DMS114 treated with DMSO at 0.1 percent for 48 hours (cell line): ENCODE data around the gene ALX3.
"Not testable (repeated sequence)": the region's sequence is repeated elsewhere in the genome, so short reads cannot be mapped to it uniquely, and the experiment has no call there.

ENCODE experiments used
- DNase-seq: peaks from one replicate; lab custom pipeline; 2025; ENCODE audit not compliant: unreplicated experiment; lab: John Stamatoyannopoulos, UW

The ALX3 gene

DNA sequence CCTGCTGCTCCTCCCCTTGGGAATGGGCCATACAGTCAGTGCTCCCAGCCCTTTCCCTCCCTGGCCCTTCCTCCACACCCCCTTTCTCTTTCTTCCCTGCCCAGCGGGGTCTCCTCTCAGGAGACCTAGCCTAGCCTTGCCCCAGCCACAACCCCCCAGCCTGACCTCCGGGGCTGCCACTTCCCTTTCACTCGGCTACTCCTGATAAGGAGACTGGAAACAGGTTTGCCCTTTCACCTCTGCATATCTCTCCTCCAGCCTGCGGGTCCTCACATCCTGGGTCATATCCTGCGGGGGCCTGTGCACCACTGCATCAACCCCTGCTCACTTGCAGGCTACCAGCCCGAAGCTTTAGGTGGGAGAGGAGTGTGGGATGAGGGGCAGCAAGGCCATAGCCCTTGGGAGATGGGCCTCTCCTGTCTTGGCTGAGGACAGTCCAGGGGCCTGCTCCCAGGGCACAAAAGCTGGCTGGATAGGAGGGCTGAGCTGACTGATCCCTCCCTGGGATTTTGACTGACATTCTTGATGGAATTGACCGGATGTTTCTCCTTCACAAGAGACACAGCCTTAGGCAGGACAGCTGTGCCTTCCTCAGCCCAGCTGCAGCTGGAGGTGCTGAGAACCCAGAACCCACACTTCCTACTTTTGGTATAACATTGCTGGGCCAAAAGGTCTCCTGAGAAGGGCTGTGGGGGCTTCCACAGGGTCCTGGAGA, 19.2 kb upstream of the ALX3 start:
- DNase-seq = no peak

DNA sequence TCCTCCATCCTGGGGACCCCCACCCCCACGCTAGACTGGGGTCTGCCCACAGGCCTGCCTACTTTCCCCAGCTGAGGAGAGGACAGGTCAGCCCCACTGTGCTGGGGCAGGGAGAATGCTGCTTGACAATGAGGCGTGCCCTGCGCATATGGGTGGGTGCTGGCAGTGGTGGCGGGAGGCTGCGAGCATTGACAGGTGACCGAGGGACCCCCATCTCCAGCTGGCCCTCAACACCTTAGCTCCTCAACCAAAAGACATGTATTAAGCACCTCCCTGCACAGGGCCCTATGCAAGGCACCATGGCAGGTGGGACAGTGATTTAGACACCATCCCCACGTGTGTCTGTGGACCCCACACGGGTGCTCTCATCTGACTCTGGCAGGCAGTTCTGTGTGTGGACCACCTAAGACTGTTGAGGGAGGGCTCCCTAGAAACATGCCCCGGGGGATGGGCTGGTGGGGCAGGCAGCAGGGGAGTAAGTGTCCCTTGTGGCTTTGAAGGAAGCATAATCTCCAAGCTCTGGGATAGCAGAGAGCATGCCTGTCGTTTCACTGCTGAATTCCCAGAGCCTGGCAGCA, 18.4 kb upstream of the ALX3 start:
- DNase-seq = no peak

DNA sequence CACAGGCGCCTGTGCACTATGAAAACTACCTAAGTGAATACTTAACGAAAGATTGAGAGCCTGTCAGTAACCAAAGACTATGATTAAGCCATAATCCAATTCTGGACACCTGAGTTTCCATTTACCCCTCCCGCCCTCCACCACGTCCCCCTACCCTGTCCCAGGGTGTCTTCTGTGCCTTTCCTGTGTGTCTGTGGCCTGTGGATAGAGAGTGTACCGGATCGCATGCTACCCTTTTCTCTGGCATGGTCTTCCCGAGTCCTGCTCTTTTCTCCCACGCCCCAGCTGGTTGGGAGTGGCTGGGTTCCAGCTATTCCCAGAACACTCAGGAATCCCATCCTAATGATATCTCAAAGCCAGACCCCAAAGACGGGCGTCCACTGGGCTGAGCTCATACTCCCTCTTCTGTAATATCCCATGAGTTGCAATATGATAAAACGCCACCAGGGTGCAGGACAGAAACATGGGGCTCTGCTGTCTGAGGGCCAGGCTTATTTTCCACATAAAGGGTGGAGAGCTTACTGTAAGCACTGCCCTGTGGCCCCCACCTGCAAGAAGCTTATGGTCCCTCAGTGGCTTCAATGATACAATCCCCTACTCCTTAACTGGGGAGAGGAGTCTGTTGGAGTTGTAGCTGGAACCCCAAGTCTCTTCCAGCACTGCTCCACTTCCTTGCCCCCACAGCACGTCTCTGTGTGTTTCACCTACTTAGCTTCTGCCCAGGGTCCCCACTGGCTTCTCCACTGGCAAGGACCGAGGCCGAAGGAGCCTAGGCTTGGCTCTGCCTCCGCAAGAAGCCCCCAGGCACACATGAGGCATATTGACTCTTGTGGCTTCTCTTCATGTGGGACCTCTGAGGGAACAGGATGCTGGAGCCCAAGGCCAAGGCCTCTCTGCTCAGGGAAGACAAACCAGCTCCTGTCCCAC, 17.6 kb upstream of the ALX3 start:
- peak; percentile 41 for DNase-seq

DNA sequence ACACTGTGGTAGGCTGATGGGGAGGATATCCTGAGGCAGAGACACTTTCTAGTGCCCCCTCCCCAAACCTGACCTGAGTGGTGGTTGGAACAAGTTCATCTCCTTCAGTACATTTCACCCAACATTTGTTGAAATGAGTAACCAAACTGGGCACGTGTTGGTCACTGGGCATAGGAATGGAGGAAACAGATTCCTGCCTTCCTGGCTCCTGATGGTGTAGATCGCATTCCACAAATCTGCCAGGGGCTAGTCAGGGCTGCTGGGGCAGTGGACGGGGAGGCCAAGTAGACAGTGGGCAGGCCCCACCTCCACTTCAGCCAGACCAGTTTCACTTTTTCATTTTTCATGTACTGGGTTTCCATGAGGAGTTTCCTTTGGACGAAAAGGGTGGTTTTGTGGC, 16.5 kb upstream of the ALX3 start:
- no peak for DNase-seq

DNA sequence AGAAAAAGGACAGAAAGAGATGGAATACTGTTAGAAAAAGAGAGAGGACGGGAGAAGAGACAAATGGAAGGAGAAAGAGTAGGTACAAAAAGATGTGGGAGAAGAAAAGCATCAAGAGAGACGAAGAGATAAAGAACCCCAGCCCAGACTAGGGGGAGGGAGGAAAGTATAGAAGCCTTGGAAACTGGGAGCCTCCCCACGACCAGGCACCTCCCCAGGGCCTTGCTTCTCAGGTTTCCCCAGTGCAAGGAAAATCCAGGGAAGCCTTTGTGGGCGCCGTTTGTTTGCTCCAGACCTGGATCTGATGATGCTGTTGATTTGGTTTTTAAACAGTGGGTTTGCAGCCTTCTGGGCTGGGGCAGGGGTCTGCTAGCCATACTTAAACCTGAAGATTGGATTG, 15.2 kb upstream of the ALX3 start:
- no peak for DNase-seq

DNA sequence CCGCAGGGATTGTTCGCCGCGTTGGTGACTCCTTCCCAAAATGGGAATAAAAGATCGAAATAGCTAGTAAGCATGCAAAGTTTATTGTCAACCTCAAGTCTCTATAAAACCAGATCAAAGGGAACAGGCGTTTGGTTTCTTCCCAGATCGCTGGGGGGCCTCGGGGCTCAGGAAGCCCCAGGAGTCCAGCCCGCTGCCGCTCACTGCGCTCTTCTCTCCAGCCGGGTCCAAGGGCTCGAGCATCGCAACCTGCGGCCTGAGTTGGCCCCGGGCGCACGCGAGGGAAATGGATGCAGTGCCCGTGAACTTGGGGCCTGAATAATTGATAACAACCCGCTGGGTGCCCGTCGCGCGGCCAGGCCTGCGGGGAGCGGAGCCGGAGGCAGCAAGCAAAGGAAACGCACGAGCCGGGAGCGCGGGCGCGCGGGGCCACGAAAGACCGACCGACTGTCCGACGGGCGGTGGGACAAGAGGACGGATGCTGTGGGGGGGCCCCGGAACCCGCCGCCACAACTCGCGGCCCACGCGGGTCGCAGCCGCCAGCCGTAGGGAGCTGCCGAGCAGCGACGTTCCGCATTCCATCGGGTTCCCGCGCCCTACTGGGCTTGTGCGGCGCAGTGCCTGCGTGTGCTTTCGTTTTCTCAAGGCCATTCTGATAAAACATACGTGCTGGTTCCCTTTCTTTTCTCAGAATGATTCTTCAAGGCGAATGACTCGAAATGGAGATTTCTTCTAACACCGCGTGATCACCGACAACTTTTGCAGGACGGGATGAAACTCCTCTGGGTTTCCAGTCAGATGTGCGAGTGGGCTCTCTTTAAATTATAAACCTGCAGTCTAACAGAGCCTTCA, 14.0 kb upstream of the ALX3 start:
- DNase-seq = peak; percentile 20

DNA sequence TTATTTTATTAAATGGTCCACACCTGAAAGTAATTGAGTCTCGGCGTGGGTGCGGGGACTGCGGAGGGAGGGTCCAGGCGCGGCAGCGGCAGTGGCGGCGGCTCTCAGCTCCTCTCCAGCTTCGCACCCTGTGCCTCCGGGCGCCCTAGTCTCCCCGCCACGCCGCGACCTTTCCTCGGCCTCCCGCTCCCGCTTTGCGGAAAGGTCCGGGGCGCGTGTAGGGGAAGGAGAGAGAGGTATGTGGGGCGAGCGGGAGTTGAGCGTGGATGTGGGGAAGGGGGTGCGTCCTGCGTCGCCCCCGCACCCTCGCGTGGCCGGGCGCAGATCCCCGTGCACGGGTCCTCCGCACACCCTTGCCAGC, 13.4 kb upstream of the ALX3 start:
- DNase-seq = no peak

DNA sequence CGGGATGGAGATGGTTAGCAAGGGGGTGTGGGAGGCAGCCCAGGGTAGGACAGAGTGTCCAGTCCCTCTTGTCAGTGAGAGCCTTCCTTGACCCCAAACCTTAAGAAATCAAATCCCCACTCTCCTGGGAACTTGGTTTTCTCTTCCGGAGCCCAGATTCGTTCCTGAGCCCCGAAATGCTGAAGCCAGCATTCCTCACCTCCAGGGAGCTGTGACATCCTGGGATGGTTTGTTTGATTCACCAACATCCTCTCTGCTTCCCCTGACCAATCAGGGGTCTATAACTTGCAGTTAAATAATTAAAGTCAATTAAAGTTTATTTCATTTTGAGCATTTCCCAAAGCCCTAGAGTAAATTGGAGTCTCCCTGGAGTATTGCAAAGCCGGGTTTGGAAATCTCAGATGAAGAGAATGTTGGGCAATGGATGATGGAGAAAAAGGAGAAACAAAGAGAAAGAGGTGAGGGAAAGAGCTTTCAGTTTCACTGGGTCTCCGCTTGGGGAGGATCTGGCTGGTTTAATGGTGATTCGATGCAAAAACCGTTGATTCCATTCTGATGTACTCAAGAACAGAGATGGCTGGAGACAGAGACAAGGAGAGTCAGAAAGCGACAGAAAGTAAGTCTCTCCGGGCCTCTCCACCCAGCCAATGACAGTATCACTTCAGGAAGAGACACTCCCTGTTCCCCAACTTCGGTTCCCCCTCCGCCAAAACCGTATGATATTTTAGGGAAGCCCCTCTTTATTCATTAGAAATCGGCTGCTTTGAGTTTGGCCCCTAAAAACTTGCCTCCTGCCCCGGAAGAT, 12.8 kb upstream of the ALX3 start:
- DNase-seq = no peak

DNA sequence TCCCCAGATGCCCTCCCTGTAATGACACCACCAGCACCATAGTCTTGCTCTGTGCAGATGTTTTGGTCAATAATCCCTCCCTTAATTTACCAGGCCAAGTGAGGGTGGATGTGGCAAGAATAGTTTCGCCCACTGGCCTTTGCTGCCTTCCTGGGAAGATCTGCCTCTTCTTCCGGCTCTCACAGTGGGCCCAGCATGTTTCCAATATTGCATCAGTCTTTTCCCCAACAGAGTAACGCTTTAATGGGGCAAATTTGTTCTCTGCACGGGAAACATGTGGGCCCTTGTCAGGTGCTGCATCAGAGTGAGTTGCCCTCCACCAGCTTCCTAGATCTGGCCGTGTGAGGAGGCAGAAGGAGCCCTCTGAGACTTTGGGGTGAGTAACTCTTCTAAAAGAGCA, 12.0 kb upstream of the ALX3 start:
- DNase-seq = no peak

DNA sequence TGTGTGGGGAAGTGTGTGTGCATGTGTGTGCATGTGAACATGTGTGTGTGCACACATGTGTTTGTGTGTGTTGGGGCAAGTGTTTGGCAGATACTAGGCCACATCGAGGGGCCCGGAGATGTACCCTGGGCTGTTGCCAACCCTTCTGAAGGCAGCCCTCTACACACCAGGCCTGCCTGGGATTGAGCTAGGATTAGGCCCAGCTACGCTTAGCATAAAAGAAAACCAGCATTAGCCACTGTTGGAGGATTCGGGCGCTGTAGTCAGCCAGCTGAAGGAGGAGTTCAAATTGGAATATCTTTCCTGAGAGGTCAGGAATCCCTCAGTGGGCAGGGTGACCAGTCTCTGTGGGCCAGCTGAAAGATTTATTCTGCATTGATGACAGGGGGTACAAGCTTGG, 10.6 kb upstream of the ALX3 start:
- no peak for DNase-seq

DNA sequence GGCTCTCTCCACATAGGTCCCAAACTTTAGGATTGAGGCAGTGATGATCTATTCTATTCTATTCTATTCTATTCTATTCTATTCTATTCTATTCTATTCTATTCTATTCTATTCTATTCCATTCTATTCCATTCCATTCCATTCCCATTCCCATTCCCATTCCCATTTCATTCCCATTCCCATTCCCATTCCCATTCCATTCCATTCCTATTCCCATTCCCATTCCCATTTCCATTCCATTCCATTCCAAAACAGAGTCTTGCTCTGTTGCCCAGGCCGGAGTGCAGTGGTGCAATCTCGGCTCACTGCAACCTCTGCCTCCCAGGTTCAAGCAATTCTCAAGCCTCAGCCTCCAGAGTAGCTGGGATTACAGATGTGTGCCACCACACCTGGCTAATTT, 9.5 kb upstream of the ALX3 start:
- not testable (repeated sequence) for DNase-seq

DNA sequence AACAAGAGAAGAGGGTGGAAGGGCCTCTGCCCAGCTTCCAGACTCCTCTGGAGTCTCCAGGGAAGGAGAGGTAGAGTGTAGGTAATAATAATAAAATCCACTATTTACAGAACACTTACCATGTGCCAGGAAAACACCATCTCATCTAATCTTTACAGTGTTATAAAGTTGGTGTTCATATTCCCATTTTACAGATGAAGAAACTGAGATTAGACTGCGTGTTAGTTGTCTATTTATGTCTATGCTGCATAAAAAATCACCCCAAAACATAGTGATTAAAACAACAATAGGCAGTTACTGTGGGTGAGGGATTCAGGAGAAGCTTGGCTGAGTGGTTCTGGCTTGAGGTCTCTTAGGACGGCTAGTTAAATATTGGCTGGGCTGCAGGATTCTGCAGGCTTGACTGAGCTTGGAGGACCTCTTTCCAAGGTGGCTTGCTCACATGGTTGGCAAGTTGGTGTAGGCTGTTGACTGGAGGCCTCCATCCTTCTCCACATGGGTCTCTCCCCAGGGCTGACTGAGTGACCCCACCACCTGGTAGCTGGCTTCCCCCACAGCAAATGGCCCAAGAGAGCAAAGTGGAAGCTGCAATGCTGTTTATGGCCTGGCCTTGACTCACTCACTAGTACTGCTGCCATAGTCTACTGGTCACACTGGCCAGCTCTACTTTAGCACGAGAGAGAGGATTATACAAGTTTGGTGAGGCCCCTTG, 6.5 kb upstream of the ALX3 start:
- DNase-seq = no peak

DNA sequence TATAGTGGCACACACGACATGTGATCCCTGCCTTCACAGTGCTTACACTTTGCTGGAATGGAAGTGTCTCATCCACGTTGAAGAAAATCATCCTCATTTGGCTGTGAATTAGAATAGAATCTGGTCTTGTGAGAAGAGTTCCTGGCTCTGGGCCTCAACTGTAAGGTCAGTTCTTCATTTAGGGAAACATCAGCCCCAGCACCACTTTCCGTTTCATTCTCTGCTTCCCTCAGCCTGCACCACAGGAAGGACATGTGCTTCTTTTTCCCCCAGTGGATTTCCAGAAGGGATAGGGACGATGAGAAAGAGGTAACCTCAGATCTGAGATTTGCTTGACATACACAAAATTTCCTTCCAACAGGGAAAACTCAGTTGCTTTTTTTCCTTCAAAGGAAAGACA, 3.7 kb upstream of the ALX3 start:
- no peak for DNase-seq

DNA sequence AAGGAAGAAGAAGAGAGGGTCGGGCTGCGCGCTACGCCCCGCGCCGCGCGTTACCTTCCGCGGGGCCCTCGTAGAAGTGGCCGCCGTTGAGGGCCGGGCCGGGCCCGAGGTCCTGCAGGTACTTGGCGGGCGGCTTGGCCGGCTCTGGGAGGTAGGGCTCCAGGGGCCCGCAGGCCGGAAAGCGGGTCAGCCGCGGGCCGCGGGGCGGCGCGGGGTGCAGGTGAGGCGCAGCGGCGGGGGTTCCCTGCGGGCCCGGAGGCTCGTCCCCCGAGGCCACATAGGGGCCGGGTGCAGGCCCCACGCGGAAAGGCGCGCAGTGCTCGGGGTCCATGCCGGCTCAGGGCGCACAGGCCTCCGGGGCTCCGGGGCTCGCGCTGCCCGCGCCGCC, 196 bp downstream of the ALX3 start:
- DNase-seq = no peak

DNA sequence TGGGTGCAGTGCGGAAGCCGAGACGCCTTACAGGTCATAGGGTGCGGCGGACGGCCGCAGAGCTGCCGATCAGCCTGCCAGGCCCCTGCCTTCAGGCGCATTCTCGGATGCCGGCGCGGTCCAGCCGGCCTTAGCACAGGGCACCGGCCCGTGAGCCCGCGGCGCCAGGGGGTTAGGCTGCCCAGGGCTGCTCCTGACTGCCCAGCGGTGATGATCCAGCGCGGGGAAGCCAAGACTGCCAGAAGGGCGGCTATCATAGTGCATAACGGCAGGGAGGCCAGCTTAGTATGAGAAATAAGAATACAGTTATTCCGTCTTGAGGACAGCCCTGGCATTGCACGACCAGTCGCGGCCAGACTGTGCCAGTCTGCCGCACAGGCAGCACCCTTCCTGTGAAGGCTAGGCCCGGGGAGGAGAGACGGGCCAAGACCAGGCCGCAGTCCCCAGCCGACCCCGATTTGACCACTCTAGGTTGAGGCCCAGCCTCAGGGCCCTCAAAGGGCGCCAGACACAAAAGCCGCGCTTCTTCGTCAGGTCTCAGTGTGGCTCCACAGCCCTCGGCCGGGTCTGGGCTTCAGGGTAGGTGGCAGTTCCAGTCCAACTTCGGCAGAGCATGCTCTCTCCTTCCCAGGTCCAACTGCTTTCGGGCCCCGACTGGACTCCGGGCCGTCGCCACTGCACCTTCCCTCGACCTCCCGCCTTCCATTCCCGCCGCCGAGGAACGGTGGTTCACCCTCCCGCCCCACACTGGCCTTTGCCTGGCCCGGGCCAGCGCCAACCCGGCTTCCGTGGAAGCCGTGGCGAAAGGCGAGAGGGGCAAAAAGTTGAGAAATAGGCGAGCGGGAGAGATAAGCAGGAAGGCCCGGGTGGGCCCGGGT, 829 bp downstream of the ALX3 start:
- no peak for DNase-seq

DNA sequence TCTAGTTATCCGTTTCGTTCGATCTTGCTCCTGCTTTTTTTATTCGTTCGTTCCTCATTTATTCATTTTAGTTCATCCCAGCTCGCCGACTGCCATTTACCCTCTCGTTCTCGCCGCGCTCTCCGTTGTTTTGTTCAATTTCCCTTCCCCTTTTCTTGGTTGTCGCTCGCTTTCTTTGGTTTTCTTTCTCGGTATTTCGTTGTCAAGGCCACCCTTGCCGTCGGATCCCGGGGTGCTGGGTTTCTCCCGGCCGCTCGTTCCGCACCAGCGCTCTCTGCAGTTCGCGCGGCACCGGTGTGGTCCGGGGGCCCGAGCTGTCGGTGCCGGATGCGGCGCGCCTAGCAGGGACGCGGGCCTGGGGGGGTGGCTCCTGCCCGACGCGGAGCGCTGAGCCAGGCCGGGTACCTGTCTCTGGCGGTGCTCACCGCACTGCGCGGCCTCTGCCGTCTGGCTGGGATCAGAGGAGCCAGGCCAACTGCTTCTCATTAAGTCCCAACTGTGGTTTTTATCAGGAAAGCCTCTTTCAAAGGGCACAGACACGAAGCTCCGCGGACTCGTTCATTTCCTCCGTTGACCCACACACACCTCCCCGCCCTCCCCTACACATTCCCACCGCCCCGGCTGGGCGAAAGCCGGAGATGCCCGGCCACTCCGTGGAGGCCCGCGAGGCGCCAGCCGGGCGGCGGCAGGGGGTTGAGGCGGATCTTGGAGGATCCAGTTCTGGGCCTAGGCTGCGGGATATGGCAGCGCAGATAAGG, 1.6 kb downstream of the ALX3 start:
- DNase-seq = no peak

DNA sequence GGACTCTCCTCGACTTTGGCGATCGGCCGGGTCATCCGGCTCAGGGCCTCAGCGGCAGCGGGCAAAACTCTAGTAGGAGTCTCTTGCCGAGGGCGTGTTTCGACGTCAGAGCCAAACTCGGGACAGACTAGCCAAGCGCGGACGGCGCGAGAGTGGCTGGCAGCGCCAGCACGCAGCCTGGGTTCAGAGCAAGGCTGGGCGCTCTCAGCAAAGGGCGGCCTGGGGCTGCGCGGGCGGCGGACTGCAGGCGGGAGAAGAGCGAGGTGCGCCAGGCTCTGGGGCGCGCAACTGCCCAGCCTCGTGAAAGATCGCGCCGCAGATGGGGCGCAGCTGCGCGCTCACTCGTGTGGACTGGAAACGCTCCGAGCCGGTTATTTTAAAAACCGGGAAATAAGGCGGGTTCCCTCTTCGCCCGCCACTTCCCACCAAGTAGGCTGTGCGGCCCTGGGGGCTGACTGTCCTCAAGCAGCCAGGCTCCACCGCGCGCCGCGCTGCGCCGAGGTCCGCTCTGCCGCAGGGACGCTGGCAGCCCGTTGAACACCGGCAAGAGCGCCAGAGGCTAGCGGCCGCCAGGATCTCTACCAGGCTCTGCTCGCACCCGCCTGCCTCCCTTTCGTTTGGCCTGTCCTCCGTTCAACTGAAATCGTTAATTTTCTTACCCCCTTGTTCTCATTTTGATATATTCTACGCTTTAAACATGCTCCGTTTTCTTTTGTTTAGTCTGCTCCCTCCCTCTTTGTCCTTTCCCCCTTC, 2.4 kb downstream of the ALX3 start:
- no peak for DNase-seq
